Right lobe of liver (tissue), 6 donors: ENCODE measurements around the gene TRNT1. TPM values are rescaled to one million over a fixed set of nuclear protein-coding genes. Genes with fewer than 3 reads are reported as not detected.

Experiments used
- ATAC-seq, 4 donors: fragments of 200-7000 bp; cut with Tn5 transposase; one replicate each; pipeline ENCODE4 v1.9.1; 2020; ENCODE audit warnings: mild to moderate bottlenecking in 4 of 4, moderate library complexity in 4 of 4
- DNase-seq, 3 donors: peaks; one replicate each; pipeline ENCODE4 v3.0.0-alpha.2; 2020
- H3K27ac ChIP-seq, 3 donors: fragments of 200-600 bp; one replicate each; pipeline ENCODE4 v1.8.0; 2022
- H3K27me3 ChIP-seq, 2 donors: fragments of 200-600 bp; one replicate each; pipeline ENCODE4 v1.8.0; 2022
- H3K36me3 ChIP-seq, 4 donors: fragments of 200-600 bp; sonication (generic) in 1 of 4; one replicate each; pipeline versions ENCODE4 v1.5.1 to v1.8.0; 2017 to 2022; ENCODE audit warnings: control low read depth in 1 of 4
- H3K4me1 ChIP-seq, 4 donors: fragments of 200-600 bp; sonication (generic) in 1 of 4; one replicate each; pipeline versions ENCODE4 v1.5.1 to v1.8.0; 2017 to 2022; ENCODE audit warnings: control low read depth in 1 of 4
- H3K4me3 ChIP-seq, 3 donors: fragments of 200-600 bp; one replicate each; pipeline ENCODE4 v1.8.0; 2022
- H3K9me3 ChIP-seq, 4 donors: fragments of 200-600 bp; sonication (generic) in 1 of 4; one replicate each; pipeline versions ENCODE4 v1.5.1 to v1.8.0; 2017 to 2022; ENCODE audit warnings: control low read depth in 1 of 4
- POLR2A ChIP-seq: fragments of 450-650 bp; IDR thresholded peaks from one replicate; pipeline ENCODE4 v1.6.1; 2017; ENCODE audit warnings: antibody characterized with exemption, mild to moderate bottlenecking
- WGBS: methylation state at CpG from one replicate; pipeline ENCODE4 v1.1.6; 2018; ENCODE audit warnings: low coverage, low lambda C conversion rate; ENCODE audit not compliant: insufficient coverage; ENCODE audit errors: missing lambda C conversion rate; 5-methylcytosine and 5-hydroxymethylcytosine counted together
- intact Hi-C, 2 donors: fragments of 100-400 bp; cut with DNase I; formaldehyde crosslinking; loops; one replicate each; pipeline versions ENCODE4 v1.11.2 to v1.14.1; 2022
- total RNA-seq, 6 experiments: library from RNA; depleted of rRNA in 2 of 6; stranded (reverse); fragments of >200 nt in 2 of 6; fragmentation: NEBNext Ultra II Directional in 3 of 6; extraction: Animal tissue kit (Norgen Biotek cat#: 25700) in 3 of 6; gene quantifications; one replicate each; pipeline versions ENCODE4 v1.1.0 to v1.2.4, GENCODE V29; 2016 to 2023
- TF ChIP-seq, protein P1 (sequence below), 4 donors: fragments of 200-600 bp in 3 of 4; fragments of 450-650 bp in 1 of 4; IDR thresholded peaks; one replicate each; pipeline versions ENCODE4 v1.5.1 to v1.8.0; 2016 to 2022; ENCODE audit warnings: antibody characterized with exemption in 4 of 4, mild to moderate bottlenecking in 2 of 4
- donor health status: DM: no; HTN: yes; CAD: no.
- donor health status: DM: no; HTN: no; CAD: no.
- donor health status: DM: no; HTN: no; CAD: no.
- donor health status: DM: no; HTN: yes; CAD: no.
- donor health status: DM: no; HTN: yes; CAD: no.

The TRNT1 gene
- total RNA-seq, 6 experiments from 2014 or later = 7.4 to 11.8 (median 9.1) TPM

DNA sequence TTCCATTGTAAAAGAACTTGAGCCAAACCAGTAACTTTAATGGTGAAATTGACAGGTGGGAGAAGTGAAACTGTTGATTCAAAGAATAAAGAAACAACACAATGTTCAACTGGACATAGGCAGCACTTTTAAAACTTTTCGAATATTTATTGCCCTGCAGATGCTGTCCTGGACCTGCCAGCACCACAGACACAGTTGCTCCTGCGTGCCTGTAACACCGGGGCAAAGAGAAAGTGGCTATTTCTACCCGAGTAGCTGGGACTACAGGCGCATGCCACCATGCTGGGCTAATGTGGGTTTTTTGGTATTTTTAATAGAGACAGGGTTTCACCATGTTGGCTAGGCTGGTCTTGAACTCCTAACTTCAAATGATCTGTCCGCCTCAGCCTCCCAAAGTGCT lies 24.0 kb upstream of the TRNT1 start:
- H3K9me3 ChIP-seq = no peaks in the 10 kb centered on the region
- DNase-seq (no peak), ATAC-seq (no peak)
- intact Hi-C loops = no loop called here
- no peaks in the 10 kb centered on the region for H3K4me1 ChIP-seq
- H3K4me3 ChIP-seq = no peak overlapping the region
- H3K27ac ChIP-seq = no peak overlapping the region
- TF ChIP-seq, protein P1, sequence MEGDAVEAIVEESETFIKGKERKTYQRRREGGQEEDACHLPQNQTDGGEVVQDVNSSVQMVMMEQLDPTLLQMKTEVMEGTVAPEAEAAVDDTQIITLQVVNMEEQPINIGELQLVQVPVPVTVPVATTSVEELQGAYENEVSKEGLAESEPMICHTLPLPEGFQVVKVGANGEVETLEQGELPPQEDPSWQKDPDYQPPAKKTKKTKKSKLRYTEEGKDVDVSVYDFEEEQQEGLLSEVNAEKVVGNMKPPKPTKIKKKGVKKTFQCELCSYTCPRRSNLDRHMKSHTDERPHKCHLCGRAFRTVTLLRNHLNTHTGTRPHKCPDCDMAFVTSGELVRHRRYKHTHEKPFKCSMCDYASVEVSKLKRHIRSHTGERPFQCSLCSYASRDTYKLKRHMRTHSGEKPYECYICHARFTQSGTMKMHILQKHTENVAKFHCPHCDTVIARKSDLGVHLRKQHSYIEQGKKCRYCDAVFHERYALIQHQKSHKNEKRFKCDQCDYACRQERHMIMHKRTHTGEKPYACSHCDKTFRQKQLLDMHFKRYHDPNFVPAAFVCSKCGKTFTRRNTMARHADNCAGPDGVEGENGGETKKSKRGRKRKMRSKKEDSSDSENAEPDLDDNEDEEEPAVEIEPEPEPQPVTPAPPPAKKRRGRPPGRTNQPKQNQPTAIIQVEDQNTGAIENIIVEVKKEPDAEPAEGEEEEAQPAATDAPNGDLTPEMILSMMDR (IDR thresholded peaks at IDR 0.05) = no peak
- TF ChIP-seq POLR2A = no peak
- no peaks in the 10 kb centered on the region for H3K36me3 ChIP-seq
- no peaks in the 10 kb centered on the region for H3K27me3 ChIP-seq
- 67% methylated on average over 6 of the region's 6 CpGs for WGBS

DNA sequence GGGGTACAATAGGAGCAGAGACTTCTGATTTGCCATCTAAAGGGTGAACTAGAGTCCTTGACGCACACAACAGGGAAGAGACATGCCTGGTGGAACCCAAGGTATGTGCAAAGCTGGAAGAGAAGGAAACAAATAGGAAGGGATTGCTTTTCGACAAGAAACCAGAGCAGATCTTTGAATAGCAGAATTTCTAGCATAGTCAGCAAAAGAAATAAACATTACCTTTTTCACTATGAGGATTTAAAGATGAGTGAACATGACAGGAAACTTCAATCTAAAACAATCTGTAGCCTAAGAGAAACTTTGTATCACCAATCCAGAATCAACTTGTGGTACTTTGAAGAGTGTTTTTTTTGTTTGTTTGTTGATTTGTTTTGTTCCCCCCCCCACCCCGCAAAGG lies 21.5 kb upstream of the TRNT1 start:
- no peaks in the 10 kb centered on the region for H3K36me3 ChIP-seq
- intact Hi-C loops = no loop called here
- ATAC-seq (no peak), DNase-seq (no peak)
- H3K4me1 ChIP-seq = no peaks in the 10 kb centered on the region
- no peak for TF ChIP-seq POLR2A
- TF ChIP-seq, protein P1 (IDR thresholded peaks at IDR 0.05) = no peak
- WGBS = 56% methylated on average over 3 of the region's 3 CpGs
- H3K9me3 ChIP-seq = no peaks in the 10 kb centered on the region
- no peaks in the 10 kb centered on the region for H3K27me3 ChIP-seq
- no peak overlapping the region for H3K27ac ChIP-seq
- H3K4me3 ChIP-seq = no peak overlapping the region

DNA sequence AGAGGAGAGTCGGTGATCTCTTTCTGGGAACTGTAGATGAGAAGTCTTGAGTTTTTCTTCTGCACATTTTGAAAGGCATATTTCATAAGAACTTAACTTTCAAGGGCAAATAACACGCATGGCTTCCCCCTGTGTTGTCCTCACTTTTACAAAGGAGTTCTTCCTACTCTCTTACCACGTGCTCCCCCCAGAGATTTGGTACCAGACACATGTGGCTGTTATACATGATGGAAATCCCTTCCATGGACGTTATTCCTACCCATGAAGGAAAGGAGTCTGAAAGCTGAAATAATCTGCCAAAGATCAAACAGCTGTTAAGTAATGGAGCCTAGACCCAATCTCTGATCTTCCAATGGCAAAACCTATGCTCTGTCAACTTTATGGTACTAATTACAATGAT lies 20.9 kb upstream of the TRNT1 start:
- H3K36me3 ChIP-seq = no peaks in the 10 kb centered on the region
- ATAC-seq (no peak), DNase-seq (no peak)
- H3K4me3 ChIP-seq = no peak overlapping the region
- intact Hi-C loops = no loop called here
- H3K4me1 ChIP-seq = no peaks in the 10 kb centered on the region
- 49% methylated on average over 3 of the region's 4 CpGs for WGBS
- no peaks in the 10 kb centered on the region for H3K27me3 ChIP-seq
- no peaks in the 10 kb centered on the region for H3K9me3 ChIP-seq
- TF ChIP-seq, protein P1 (IDR thresholded peaks at IDR 0.05) = no peak
- TF ChIP-seq POLR2A = no peak
- no peak overlapping the region for H3K27ac ChIP-seq

DNA sequence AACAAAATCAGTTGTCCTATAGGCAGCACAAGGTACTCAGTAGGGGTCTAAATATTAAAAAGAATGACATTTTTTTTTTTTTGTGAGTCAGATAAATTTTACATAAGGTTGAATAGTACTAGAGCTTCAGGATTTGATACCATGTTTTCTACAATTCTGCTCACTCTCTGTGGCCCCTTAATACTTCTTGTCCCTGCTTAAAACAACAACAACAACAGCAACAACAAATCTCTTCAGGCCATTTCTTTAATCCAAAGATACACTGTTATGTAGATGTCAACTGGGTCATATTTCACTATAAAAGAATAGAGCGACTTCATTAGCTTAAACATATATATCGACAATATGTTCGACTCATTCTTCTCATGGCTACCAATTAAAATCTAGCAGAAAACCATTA lies 19.6 kb upstream of the TRNT1 start:
- H3K4me3 ChIP-seq = no peak overlapping the region
- 92% methylated on average over 3 of the region's 3 CpGs for WGBS
- TF ChIP-seq POLR2A = no peak
- TF ChIP-seq, protein P1 (IDR thresholded peaks at IDR 0.05) = no peak
- no peak overlapping the region for H3K27ac ChIP-seq
- H3K27me3 ChIP-seq = no peaks in the 10 kb centered on the region
- no peak for DNase-seq
- intact Hi-C loops = no loop called here
- ATAC-seq = no peak
- H3K36me3 ChIP-seq = no peaks in the 10 kb centered on the region
- no peaks in the 10 kb centered on the region for H3K9me3 ChIP-seq
- H3K4me1 ChIP-seq = no peaks in the 10 kb centered on the region

DNA sequence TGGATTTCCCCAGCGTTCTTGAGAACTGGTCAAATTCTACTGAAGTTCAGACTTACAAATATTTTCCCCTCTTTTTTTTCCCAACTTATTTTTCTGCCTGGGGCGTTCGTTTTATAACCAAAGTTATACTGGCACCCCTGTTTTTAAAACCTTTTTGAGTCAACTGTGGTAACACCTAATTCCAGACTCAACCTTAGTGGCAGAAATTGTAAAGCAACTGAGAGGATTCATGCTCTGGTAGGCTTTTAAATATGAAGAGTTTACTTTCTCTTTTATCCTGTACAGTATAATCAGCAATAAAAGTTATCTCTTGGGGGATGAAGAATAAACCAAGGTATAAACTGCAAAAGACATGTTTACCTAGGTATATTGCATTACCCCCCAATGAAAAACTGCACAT lies 18.9 kb upstream of the TRNT1 start:
- no peak for DNase-seq
- 31% methylated on average over 3 of the region's 3 CpGs for WGBS
- H3K27me3 ChIP-seq = no peaks in the 10 kb centered on the region
- no peaks in the 10 kb centered on the region for H3K9me3 ChIP-seq
- TF ChIP-seq, protein P1 (IDR thresholded peaks at IDR 0.05) = no peak
- no peak for TF ChIP-seq POLR2A
- H3K36me3 ChIP-seq = no peaks in the 10 kb centered on the region
- no peak overlapping the region for H3K27ac ChIP-seq
- H3K4me1 ChIP-seq = no peaks in the 10 kb centered on the region
- no peak for ATAC-seq
- no peak overlapping the region for H3K4me3 ChIP-seq
- intact Hi-C loops = no loop called here
